GM18907 (cell line): ENCODE results near the gene SUPT4H1.
A peak's percentile ranks its signal among the peaks of the same experiment; 100 is the strongest.

Experiments
- ATAC-seq: cut with Tn5 transposase; IDR thresholded peaks from one replicate; pipeline ENCODE4 v1.9.1; 2021; ENCODE audit warnings: mild to moderate bottlenecking, moderate library complexity; ENCODE audit not compliant: unreplicated experiment

SUPT4H1 gene

GRCh38 chr17:58330997-58331814, 20.8 kb downstream of the SUPT4H1 start:
- no peak for ATAC-seq

GRCh38 chr17:58330538-58330996, 21.4 kb downstream of the SUPT4H1 start:
- ATAC-seq, result no peak

- ATAC-seq, result peak; percentile 4
Measured at GRCh38 chr17:58329810-58330537, 22.0 kb downstream of the SUPT4H1 start.

DNA sequence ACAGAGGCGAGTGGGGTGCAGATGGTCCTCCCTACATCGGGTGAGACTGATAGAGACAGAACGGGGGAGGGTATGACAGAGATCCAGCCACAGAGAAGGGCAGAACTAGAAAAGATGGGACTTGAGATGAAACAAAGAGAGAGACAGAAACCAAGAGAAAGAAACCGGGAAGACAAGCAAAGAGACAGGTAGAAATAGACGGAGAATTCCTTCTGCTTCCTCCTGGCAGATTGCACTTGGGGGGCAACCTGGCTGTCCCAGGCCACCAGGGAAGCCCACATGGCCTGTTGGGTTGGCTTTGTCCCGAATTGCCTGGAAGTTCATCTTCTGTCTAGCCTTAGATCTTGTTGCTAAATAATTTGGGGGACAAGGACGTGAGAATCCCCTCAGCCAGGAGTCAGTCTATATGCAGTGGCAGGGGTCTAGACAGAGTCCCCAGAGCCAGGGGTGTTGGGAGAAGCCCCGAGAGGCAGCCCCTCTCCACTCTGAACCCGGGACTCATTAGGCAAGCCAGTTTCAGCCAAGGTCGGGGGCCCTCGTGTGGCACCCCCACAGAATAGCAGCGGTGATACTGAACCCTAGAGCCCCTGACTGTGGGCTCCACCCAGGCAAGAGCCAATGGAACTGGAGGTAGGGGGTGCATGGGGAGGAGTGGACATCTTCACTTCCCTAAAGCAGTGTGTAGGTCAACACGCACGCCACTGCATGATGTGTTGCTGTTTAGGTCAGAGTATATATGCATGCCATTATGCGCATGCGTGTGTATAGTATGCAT, 22.8 kb downstream of the SUPT4H1 start:
- ATAC-seq, result peak; percentile 41

GRCh38 chr17:58328195-58329034, 23.6 kb downstream of the SUPT4H1 start, which contains the start of gene TSPOAP1:
TSS of gene TSPOAP1 (minus strand) at chr17:58328795. CDS start at chr17:58327920, 875 bp downstream.
- ATAC-seq, result peak; percentile 21

GRCh38 chr17:58327363-58328194, 24.4 kb downstream of the SUPT4H1 start:
- no peak for ATAC-seq

- no peak for ATAC-seq
Measured at GRCh38 chr17:58326609-58327362, 25.2 kb downstream of the SUPT4H1 start.

- ATAC-seq, result no peak
Measured at GRCh38 chr17:58325976-58326468, 26.0 kb downstream of the SUPT4H1 start.

DNA sequence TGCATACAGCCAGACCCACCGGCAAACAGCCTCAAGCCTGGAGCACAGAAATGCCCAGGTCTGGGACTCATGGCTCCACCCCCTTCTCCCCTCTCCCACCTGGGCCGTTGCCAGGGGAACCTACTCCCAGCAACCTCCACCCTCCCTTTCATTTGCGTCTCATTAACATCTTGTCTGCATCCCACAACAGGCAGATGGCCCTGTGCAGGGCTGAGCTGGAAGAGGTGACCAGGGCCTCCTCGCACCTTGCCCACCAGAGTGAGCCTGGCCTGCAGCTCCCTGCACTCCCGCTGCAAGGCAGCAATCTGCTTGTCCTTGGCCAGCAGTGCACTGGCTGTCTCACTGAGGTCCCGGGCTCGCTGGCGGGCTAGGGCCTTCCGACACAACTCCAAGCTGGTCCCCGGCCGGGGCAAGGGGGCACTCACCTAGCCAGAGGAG, 26.7 kb downstream of the SUPT4H1 start:
- no peak for ATAC-seq

GRCh38 chr17:58324409-58325288, 27.4 kb downstream of the SUPT4H1 start:
- ATAC-seq, result no peak

GRCh38 chr17:58324056-58324408, 28.0 kb downstream of the SUPT4H1 start:
- no peak for ATAC-seq

DNA sequence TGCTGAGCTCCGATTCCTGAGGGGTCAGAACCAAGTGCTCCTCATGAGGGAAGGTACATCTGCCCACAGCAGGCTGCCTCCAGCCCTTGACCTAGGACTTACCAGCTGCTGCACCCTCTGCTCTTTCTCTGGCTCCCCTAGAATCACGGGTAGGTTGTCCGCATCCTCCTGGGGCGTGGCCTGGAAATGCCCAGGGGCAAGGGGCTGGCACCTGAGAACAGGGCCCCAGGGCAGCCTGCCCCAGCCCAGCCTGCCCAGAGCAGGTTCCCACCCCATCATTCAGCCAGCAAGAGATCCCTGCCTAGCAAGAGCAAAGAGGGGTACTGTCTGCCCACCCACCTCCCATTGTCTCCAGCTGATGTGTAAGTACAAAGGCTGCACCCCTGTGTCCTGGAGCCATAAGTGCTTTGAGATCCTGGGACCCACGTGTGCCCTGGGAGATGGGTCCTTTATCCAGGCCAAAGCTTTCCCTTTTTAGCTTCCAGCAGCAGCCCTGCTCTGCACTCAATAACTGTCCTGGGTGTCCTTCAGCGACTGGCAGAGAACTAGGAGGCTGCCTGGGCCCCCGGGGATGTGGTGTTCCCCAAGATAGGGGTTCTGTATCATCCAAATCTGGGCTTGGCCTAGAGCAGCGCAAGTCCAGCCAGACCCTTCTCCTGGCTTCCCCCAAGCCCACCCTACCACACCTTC, 28.5 kb downstream of the SUPT4H1 start:
- no peak for ATAC-seq

DNA sequence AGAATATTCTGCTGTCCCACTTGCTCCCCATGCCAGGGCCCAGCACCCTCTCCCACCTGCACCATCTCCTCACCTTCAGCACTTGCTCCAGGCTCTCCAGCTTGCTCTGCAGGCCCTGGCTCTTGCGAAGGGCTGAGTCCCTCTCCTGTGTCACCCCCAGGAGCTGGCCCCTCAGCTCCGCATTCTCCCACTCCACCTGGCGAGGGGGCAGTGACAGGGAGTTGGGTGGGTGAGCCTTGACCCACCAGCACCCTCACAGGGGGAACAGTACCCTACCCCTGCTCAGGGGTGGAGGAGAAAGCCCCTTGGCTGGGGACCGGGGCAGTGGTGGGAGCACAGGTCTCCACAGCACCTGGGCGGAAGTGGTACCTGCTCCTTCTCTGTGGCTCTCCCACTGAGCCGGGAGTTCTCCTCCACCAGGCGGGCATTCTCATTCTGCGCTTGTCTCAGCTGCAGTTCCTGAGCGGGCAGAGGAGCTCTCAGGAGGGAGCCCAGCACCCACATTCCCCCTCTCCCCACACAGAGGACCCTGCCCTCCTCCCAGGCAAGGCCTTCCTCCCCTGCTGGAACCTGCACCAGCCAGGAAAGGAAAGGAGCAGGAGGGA, 29.3 kb downstream of the SUPT4H1 start:
- ATAC-seq, result no peak

DNA sequence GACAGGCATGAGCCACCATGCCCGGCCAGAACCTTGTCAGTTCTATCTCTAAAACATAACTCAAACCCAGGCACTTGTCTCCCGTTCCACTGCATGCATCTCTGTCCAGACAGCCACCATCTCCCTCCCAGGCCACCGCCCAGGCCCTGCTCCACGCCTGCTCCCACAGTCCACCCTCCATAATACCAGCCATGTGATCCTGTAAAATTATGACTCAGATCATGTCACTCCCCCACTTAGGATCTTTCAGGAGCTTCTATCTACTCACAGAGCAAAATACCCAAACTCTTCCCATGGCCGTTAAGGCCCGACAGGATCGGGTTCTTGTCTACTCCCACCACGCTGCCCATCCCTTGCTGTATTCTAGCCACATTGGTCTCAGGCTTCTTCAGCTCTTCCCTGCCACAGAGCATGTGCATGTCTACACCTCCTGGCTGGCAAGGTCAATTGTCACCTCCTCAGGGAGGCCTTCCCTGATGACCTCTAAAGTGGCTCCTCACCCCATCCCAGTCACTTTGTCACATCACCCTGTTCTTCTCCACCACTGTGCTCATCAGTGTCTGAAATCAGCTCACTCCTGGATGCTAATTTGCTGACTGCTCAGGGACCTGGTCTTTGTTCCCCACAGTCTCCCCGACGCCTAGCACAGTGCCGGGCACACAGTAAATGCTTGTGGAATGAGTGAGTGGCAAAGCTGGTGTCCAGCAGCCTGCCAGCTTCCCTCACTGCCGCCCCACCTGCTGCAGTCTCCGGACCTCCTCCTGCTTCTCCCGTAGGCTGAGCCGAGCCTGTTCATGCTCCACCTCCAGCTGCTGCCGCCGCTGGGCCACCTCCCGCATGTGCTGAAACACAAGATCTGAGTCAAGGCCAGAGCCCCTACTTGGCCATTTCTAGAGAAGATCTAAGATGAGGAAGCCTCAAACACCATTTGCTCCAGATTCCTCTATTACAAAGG, 30.2 kb downstream of the SUPT4H1 start:
- ATAC-seq, result no peak

DNA sequence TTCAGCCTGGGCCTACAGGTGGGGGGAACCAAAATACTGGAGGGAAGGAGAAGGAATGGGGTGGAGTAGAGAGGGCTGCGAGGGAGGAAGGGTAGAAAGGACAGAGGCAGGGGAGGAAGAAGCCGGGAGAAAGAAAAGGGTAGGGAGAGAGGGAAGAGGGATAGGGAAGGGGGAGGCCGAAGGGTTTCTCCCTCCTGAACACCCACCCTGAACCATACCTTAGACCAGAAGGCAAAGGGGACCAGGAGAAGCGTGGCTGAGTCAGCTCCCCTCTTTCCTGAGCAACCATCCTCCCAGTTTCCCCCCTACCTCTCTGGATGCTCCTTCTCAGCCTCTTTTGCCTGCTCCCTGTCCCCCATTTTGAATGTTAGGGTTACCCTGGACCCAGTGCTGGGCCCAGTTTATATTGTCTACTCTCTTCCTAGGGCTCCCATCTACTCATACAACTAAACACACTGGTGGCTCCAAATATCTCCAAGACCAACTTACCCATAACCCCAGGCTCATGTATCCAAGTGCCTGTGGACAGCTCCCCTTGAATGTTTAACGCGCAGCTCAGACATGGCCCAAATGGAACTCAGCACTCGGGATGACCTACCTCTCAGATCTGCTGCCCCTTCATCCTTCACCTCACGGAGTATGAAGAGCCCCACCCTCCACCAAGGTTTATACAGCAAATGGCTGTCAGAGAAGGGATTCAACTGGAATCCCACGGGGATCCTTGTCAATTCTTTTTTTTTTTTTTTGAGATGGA, 31.3 kb downstream of the SUPT4H1 start:
- ATAC-seq, result no peak
